ENCODE measurements around the gene TOPBP1.

DNA sequence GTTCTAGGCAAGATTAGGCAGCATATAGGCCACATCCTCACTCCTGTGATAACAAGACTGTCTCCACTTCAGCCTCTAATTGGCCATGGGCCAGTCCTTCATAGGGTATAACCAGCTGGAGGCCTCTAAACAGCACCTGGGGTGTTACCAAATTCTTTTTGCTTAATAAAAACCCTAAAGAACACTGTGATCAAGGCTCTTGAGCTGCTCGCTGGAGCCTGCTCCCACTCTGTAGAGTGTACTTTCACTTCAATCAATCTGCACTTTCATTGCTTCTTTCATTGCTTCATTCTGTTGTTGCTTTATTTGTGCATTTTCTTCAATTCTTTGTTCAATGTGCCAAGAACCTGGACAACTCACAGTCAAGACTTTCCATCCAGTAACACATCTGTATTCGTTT lies 36.2 kb upstream of the TOPBP1 start:
- TF ChIP-seq CTCF (IDR thresholded peaks at IDR 0.05) (no peak), POLR2A (IDR thresholded peaks at IDR 0.05) (no peak)
